Neural crest cell (in vitro differentiated cells): Measurements from ENCODE around the gene TTLL9. TPM values are rescaled to one million over a fixed set of nuclear protein-coding genes. Genes with fewer than 3 reads are reported as not detected.

Experiments
- DNase-seq: peaks from one replicate; pipeline ENCODE4 v3.0.0; 2021; ENCODE audit warnings: low read depth, mixed read lengths, low spot score
- H3K27ac Mint-ChIP-seq: one replicate; pipeline ENCODE4 v1.8.0; 2021; ENCODE audit warnings: mild to moderate bottlenecking, mixed read lengths; ENCODE audit not compliant: unreplicated experiment
- H3K27me3 Mint-ChIP-seq: 2 replicates; pipeline ENCODE4 v1.8.0; 2021; ENCODE audit warnings: low read depth, mild to moderate bottlenecking, mixed read lengths
- H3K36me3 Mint-ChIP-seq: 2 replicates; pipeline ENCODE4 v1.8.0; 2021; ENCODE audit warnings: low read depth, mild to moderate bottlenecking, mixed read lengths
- H3K4me1 Mint-ChIP-seq: 2 replicates; pipeline ENCODE4 v1.8.0; 2021; ENCODE audit warnings: mixed read lengths
- H3K4me3 Mint-ChIP-seq: one replicate; pipeline ENCODE4 v1.8.0; 2021; ENCODE audit warnings: mild to moderate bottlenecking, mixed read lengths
- H3K9me3 Mint-ChIP-seq: 2 replicates; pipeline ENCODE4 v1.8.0; 2021; ENCODE audit warnings: mixed read lengths
- total RNA-seq: library from RNA; stranded (reverse); gene quantifications from 2 replicates; pipeline ENCODE4 v1.2.1, GENCODE V29; 2021
- TF ChIP-seq, protein P1 (sequence below): fragments of 200-600 bp; sonication (generic); conservative IDR thresholded peaks from 2 replicates; pipeline ENCODE4 v1.5.0; 2021; ENCODE audit warnings: antibody characterized with exemption, mild to moderate bottlenecking

TTLL9 gene
- total RNA-seq, 1 donor from 2014 or later: 3.3 TPM

DNA sequence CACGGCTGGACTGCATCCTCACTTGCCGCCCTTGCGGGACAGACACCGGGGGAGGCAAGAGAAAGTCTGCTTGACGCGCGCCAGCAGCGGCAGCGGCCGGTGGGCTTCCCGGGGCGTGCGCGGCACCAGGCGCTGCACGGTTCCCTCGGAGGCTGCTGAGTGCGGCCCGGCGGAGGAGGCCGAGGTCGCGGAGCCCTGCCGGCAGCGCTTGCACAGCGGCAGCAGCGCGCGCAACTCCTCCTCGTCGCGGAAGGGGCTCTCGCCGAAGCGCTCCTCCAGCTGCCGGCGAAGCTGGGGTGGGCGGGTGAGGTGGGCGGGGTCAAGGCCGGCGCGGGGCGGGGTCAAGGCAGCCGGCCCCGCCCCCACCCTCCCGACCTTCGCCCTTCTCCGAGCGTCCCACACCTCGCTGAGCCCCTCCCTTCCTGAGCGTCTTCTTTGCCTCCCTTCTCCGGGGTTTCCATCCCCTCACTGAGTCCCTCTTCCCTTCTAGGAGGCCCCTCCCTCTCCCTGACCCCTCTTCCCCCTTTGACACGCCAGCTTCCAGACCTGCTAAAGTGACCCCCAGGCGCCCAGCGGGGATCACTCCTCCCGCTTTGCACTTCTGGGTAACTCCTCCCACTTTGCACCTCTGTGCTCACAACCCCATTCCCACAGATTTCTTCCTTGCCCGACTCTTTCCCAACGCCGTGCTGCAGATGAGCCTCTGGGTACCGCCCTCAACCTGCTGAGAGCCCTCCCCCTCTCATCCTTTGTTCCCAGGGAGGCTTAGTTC, 8.9 kb upstream of the TTLL9 start:
- Mint-ChIP-seq H3K4me3 (peak overlapping the region; percentile 94), H3K4me1 (peaks cover 29% of the 10 kb centered on the region), H3K27me3 (peaks cover 24% of the 10 kb centered on the region), H3K36me3 (no peaks in the 10 kb centered on the region), H3K9me3 (no peaks in the 10 kb centered on the region), H3K27ac (peak overlapping the region; percentile 93)
- TF ChIP-seq, protein P1, sequence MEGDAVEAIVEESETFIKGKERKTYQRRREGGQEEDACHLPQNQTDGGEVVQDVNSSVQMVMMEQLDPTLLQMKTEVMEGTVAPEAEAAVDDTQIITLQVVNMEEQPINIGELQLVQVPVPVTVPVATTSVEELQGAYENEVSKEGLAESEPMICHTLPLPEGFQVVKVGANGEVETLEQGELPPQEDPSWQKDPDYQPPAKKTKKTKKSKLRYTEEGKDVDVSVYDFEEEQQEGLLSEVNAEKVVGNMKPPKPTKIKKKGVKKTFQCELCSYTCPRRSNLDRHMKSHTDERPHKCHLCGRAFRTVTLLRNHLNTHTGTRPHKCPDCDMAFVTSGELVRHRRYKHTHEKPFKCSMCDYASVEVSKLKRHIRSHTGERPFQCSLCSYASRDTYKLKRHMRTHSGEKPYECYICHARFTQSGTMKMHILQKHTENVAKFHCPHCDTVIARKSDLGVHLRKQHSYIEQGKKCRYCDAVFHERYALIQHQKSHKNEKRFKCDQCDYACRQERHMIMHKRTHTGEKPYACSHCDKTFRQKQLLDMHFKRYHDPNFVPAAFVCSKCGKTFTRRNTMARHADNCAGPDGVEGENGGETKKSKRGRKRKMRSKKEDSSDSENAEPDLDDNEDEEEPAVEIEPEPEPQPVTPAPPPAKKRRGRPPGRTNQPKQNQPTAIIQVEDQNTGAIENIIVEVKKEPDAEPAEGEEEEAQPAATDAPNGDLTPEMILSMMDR: no peak
- peak; percentile 88 for DNase-seq

DNA sequence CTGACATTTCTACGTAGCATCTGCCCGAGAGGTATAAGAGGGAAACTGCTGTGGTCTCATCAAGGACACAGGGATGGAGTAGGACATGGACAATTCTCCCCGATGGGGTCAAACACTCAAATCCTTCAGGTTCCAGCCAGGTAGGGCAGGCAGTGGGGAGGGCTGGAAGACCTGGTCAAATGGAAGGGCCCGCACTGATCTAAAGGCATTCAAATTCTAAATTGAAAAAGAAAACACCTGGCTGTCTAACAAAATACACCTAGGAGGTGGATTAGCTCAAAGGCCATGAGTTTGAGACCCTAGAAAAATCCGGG, 8.3 kb upstream of the TTLL9 start:
- Mint-ChIP-seq H3K4me3 (peak overlapping the region; percentile 94), H3K36me3 (no peaks in the 10 kb centered on the region), H3K27me3 (peaks cover 24% of the 10 kb centered on the region), H3K4me1 (peaks cover 29% of the 10 kb centered on the region), H3K27ac (peak overlapping the region; percentile 93), H3K9me3 (no peaks in the 10 kb centered on the region)
- TF ChIP-seq, protein P1: no peak
- DNase-seq: no peak

DNA sequence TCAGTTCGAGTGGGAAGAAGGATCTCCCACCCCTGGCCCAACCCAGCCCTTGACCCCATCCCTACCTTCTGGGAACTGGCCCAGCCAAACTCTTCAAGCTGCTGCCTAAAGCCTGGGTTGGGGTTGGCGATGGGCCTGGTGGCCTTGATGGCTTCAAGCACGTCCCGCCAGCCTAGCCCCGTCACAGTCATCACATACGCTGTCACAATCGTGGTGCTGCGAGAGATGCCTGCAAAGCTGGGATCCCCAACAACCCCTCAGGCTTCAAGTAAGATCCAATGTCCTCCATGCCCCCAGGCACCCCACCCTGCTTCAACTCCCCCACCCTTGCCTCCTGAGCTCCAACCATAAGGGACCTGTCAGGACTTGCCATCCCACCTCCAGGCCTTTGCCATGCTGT, 7.9 kb upstream of the TTLL9 start:
- TF ChIP-seq, protein P1: no peak
- no peak for DNase-seq
- H3K27ac Mint-ChIP-seq: no peak overlapping the region
- peak overlapping the region; percentile 94 for H3K4me3 Mint-ChIP-seq
- no peaks in the 10 kb centered on the region for H3K9me3 Mint-ChIP-seq
- H3K27me3 Mint-ChIP-seq: peaks cover 24% of the 10 kb centered on the region
- peaks cover 29% of the 10 kb centered on the region for H3K4me1 Mint-ChIP-seq
- no peaks in the 10 kb centered on the region for H3K36me3 Mint-ChIP-seq

DNA sequence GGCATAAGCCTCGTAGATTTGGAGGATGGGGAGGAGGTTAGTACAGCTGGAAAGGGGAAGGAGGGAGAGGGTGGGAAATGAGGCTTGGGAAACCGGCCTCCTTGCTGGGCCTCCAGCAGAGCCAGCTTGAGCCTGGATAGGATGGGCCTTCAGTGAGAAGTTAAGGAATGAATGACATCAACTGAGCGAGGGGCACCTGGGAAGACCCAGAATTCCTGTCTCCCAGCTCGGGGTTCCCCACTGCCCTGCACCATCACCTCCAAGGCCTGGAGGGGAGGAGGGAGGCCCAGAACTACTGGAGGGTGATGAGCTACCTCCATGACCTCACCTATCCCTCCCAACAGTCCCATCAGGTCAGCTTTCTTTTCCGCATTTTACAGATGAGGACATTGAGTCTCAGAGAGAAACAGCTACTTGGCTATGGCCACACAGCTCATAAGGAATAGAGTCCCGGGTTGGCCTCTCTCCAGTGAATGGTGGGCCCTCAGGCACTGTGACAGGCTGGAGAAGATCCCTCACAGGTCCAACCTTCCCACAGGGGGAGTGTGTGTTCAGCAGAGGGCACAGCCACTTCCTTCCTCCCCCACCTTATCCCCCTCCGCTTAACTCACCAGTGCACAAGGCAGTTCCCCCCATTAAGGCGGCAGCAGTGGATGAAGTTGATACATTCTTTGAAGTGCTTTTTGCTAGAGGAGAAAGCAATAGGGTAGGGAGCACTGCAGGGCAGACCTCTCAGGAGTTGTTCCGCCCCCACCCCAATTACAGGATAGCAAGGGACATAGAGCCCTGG, 6.9 kb upstream of the TTLL9 start:
- H3K36me3 Mint-ChIP-seq: no peaks in the 10 kb centered on the region
- H3K27me3 Mint-ChIP-seq: peaks cover 24% of the 10 kb centered on the region
- TF ChIP-seq, protein P1: no peak
- DNase-seq: no peak
- H3K4me3 Mint-ChIP-seq: peak overlapping the region; percentile 94
- H3K4me1 Mint-ChIP-seq: peaks cover 29% of the 10 kb centered on the region
- H3K9me3 Mint-ChIP-seq: no peaks in the 10 kb centered on the region
- H3K27ac Mint-ChIP-seq: peak overlapping the region; percentile 2

DNA sequence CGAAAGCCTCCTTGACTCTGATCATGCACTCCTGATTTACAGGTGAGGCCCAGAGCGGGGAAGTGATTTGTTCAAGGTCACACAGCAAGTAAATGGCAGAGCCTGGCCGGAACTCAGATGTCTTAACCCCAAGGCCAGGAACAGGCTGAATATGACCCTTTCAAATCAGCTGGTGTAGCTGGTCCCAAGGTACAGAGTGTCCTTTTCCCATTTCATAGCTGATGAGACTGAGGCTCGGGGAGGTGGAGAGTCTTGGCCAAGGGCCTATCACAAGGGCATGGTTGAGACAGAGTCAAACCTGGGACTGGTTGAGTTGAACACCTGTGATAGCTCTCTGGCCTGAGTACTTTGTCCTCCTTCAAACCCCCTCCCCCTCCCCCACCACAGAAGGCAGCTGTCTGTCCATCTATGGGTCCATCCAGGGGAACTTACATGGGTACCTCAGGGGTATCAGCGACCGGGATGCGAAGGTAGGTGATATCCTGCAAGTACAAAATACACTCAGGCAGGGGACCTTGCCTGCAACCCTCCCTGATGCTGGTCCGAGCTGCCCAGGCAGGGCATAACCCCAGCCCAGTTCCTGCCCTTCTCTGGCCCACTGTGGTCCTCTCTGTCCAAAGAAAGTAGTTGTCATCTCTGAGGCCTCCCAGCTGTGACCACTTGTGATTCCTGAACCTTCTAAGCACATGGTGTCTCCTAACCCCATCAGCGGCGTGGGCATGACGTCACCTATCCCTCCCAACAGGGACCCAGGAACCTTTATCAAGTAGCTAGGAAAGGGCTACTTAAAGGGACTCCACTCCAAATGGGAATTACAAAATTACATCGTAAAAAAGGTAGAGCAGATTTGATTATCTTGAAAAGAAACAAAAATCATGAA, 5.7 kb upstream of the TTLL9 start:
- no peaks in the 10 kb centered on the region for H3K9me3 Mint-ChIP-seq
- H3K4me3 Mint-ChIP-seq: peak overlapping the region; percentile 40
- H3K27ac Mint-ChIP-seq: no peak overlapping the region
- TF ChIP-seq, protein P1: no peak
- peaks cover 40% of the 10 kb centered on the region for H3K4me1 Mint-ChIP-seq
- H3K27me3 Mint-ChIP-seq: peaks cover 12% of the 10 kb centered on the region
- no peaks in the 10 kb centered on the region for H3K36me3 Mint-ChIP-seq
- no peak for DNase-seq
